Panc1 (cell line): ENCODE measurements around the gene CEBPA. TPM values are rescaled to one million over a fixed set of nuclear protein-coding genes. Genes with fewer than 3 reads are reported as not detected.

Experiments used
- ATAC-seq: fragments of 200-7000 bp; cut with Tn5 transposase; 2 replicates; pipeline ENCODE4 v1.9.1; 2020; ENCODE audit warnings: mild to moderate bottlenecking, moderate library complexity
- BruUV-seq: library from RNA; stranded (reverse); fragments of 400-500 nt; replicated peaks from 2 replicates; lab custom pipeline; 2021; lab: Mats Ljungman, UMichigan
- CTCF ChIA-PET: fragments of 300-600 bp; sonication (Branson Sonifier 250); formaldehyde crosslinking; loops from one replicate; lab custom pipeline; 2022; ENCODE audit warnings: antibody characterized with exemption; lab: Charles Lee
- POLR2A ChIA-PET: fragments of 300-600 bp; sonication (Branson Sonifier 250); formaldehyde crosslinking; loops from one replicate; lab custom pipeline; 2022; ENCODE audit warnings: antibody characterized with exemption; lab: Charles Lee
- DNase-seq: peaks from one replicate; pipeline ENCODE4 v3.0.0-alpha.2; 2010; ENCODE audit warnings: low read depth, low spot score
- H3K27ac ChIP-seq: 2 replicates; pipeline ENCODE4 v1.5.1; 2011; ENCODE audit warnings: mild to moderate bottlenecking, low read length, inconsistent platforms
- H3K27me3 ChIP-seq: fragments of 200-500 bp; sonication (Bioruptor generic); 2 replicates; pipeline ENCODE4 v1.6.0; 2014; ENCODE audit warnings: low read length, inconsistent platforms; ENCODE audit not compliant: control insufficient read depth, insufficient read depth
- H3K36me3 ChIP-seq: fragments of 200-500 bp; sonication (Bioruptor generic); 2 replicates; pipeline ENCODE4 v1.5.1; 2014; ENCODE audit warnings: inconsistent platforms, mild to moderate bottlenecking, low read length, moderate library complexity; ENCODE audit not compliant: control insufficient read depth, insufficient read depth
- H3K4me1 ChIP-seq: 2 replicates; pipeline ENCODE4 v1.5.1; 2011; ENCODE audit warnings: inconsistent platforms, mild to moderate bottlenecking, low read length, moderate library complexity; ENCODE audit not compliant: control insufficient read depth, insufficient read depth
- H3K4me3 ChIP-seq, 2 experiments: 2 replicates each; pipeline ENCODE4 v1.5.1; 2011 to 2012; ENCODE audit warnings: low read depth in 2 of 2, low read length in 2 of 2, mild to moderate bottlenecking in 2 of 2, inconsistent platforms in 1 of 2, moderate library complexity in 1 of 2
- H3K9me3 ChIP-seq: fragments of 200-500 bp; sonication (Bioruptor generic); 2 replicates; pipeline ENCODE4 v1.5.1; 2014; ENCODE audit warnings: low read depth, mild to moderate bottlenecking, inconsistent platforms, low read length, moderate library complexity; ENCODE audit not compliant: control insufficient read depth, insufficient read depth
- CTCF ChIP-seq: fragments of 450-650 bp; IDR thresholded peaks from 2 replicates; pipeline ENCODE4 v1.5.1; 2017; ENCODE audit warnings: mild to moderate bottlenecking
- POLR2AphosphoS5 ChIP-seq: IDR thresholded peaks from 2 replicates; pipeline ENCODE4 v1.6.1; 2012; ENCODE audit warnings: mild to moderate bottlenecking, low read depth, low read length, moderate library complexity
- REST ChIP-seq, 2 experiments: IDR thresholded peaks; 2 replicates each; pipeline ENCODE4 v1.6.1; 2011 to 2012; ENCODE audit warnings: low read depth in 2 of 2, control low read depth in 1 of 2, low read length in 1 of 2, mild to moderate bottlenecking in 1 of 2, moderate library complexity in 1 of 2; ENCODE audit not compliant: insufficient read depth in 1 of 2
- SIN3A ChIP-seq: IDR thresholded peaks from 2 replicates; pipeline ENCODE4 v1.6.1; 2012; ENCODE audit warnings: low read depth, mild to moderate bottlenecking, low read length, moderate library complexity, borderline replicate concordance; ENCODE audit not compliant: insufficient read depth
- TCF7L2 ChIP-seq: IDR thresholded peaks from 2 replicates; pipeline ENCODE4 v1.6.1; 2011; ENCODE audit warnings: mild to moderate bottlenecking, low read depth, low read length, inconsistent platforms
- in situ Hi-C: cut with HindIII; loops from 2 replicates; pipeline ENCODE4 v1.10.0; 2016; ENCODE audit warnings: low sequenced_read_pairs, low pct_unique_long_range_greater_than_20kb
- intact Hi-C: fragments of 100-400 bp; cut with micrococcal nuclease; formaldehyde crosslinking; loops from one replicate; pipeline ENCODE4 v1.10.0; 2022; ENCODE audit not compliant: unreplicated experiment
- total RNA-seq: library from RNA; stranded (reverse); gene quantifications from one replicate; pipeline ENCODE4 v1.2.1, GENCODE V29; 2021; ENCODE audit not compliant: unreplicated experiment

The CEBPA gene
- total RNA-seq, 1 experiment from 2014 or later = 1.6 TPM

- Histone ChIP-seq H3K9me3 (no peaks in the 10 kb centered on the region), H3K27ac (no peak overlapping the region), H3K4me1 (no peaks in the 10 kb centered on the region), H3K36me3 (no peaks in the 10 kb centered on the region), H3K4me3 (no peak overlapping the region), H3K27me3 (no peaks in the 10 kb centered on the region)
- in situ Hi-C loops = no loop called here
- CTCF ChIA-PET = no interaction called here
- POLR2A ChIA-PET = interaction anchor here (0.7 kb wide), 1 partner anchor 84 kb away, joined by 5 read pairs; no protein-coding TSS in a partner anchor
- no peak for DNase-seq
- no TSS peak for BruUV-seq
- intact Hi-C loops = no loop called here
- ATAC-seq = no peak
- no peak for TF ChIP-seq CTCF
- no peak for TF ChIP-seq TCF7L2
- no peak for TF ChIP-seq POLR2AphosphoS5
- no peak for TF ChIP-seq SIN3A
- TF ChIP-seq REST (IDR thresholded peaks at IDR 0.05; ENCODE audit: insufficient read depth in 1 of 2, low read depth in 2 of 2, low read length in 1 of 2) = no peak
Measured at GRCh38 chr19:33324628-33325027, 22.3 kb upstream of the CEBPA start.

- no peak overlapping the region for H3K4me3 ChIP-seq
- H3K36me3 ChIP-seq = no peaks in the 10 kb centered on the region
- ATAC-seq (no peak), DNase-seq (no peak)
- no peaks in the 10 kb centered on the region for H3K27me3 ChIP-seq
- BruUV-seq = no TSS peak
- no peak for TF ChIP-seq CTCF
- no peak for TF ChIP-seq REST (IDR thresholded peaks at IDR 0.05; ENCODE audit: insufficient read depth in 1 of 2, low read depth in 2 of 2, low read length in 1 of 2)
- no peak for TF ChIP-seq POLR2AphosphoS5
- ChIA-PET CTCF (interaction anchor here (0.8 kb wide), 1 partner anchor 85 kb away, joined by 8 read pairs; no protein-coding TSS in a partner anchor), POLR2A (no interaction called here)
- in situ Hi-C loops = no loop called here
- H3K27ac ChIP-seq = no peak overlapping the region
- H3K4me1 ChIP-seq = no peaks in the 10 kb centered on the region
- intact Hi-C loops = no loop called here
- H3K9me3 ChIP-seq = no peaks in the 10 kb centered on the region
Measured at GRCh38 chr19:33323093-33323820, 20.9 kb upstream of the CEBPA start.
